Heart left ventricle (tissue), 16 donors: ENCODE data around the gene RINL. TPM values are rescaled to one million over a fixed set of nuclear protein-coding genes. Genes with fewer than 3 reads are reported as not detected.

Experiments
- ATAC-seq, 4 donors: fragments of 200-7000 bp; cut with Tn5 transposase; one replicate each; pipeline ENCODE4 v1.9.1; 2020 to 2022; ENCODE audit warnings: moderate library complexity in 4 of 4, mild to moderate bottlenecking in 3 of 4, moderate number of reproducible peaks in 1 of 4
- DNase-seq, 5 donors: peaks; one replicate each; pipeline ENCODE4 v3.0.0-alpha.2; 2020
- H3K27ac ChIP-seq, 12 donors: fragments of 200-600 bp; sonication (generic) in 4 of 12; one replicate each; pipeline versions ENCODE4 v1.5.0 to v1.8.0; 2016 to 2022; ENCODE audit warnings: mild to moderate bottlenecking in 2 of 12
- H3K27me3 ChIP-seq, 9 donors: fragments of 200-600 bp; sonication (generic) in 2 of 9; one replicate each; pipeline versions ENCODE4 v1.5.1 to v1.8.0; 2016 to 2022; ENCODE audit warnings: mild to moderate bottlenecking in 3 of 9
- H3K36me3 ChIP-seq, 9 donors: fragments of 200-600 bp; sonication (generic) in 2 of 9; one replicate each; pipeline versions ENCODE4 v1.5.0 to v1.8.0; 2018 to 2022; ENCODE audit warnings: mild to moderate bottlenecking in 2 of 9
- H3K4me1 ChIP-seq, 12 donors: fragments of 200-600 bp; sonication (generic) in 4 of 12; one replicate each; pipeline versions ENCODE4 v1.5.0 to v1.8.0; 2016 to 2022; ENCODE audit warnings: mild to moderate bottlenecking in 3 of 12
- H3K4me3 ChIP-seq, 12 donors: fragments of 200-600 bp; sonication (generic) in 4 of 12; one replicate each; pipeline versions ENCODE4 v1.5.0 to v1.8.0; 2017 to 2022; ENCODE audit warnings: mild to moderate bottlenecking in 9 of 12, moderate library complexity in 4 of 12
- H3K9me3 ChIP-seq, 12 donors: fragments of 200-600 bp; sonication (generic) in 4 of 12; one replicate each; pipeline versions ENCODE4 v1.5.0 to v1.8.0; 2016 to 2022; ENCODE audit warnings: mild to moderate bottlenecking in 1 of 12
- POLR2A ChIP-seq, 2 donors: fragments of 450-650 bp; IDR thresholded peaks; one replicate each; pipeline ENCODE4 v1.6.1; 2017; ENCODE audit warnings: antibody characterized with exemption in 2 of 2, mild to moderate bottlenecking in 2 of 2, moderate library complexity in 2 of 2
- WGBS, 4 donors: extraction: QIAGEN DNeasy Blood & Tissue Kit in 2 of 4; methylation state at CpG; one replicate each; pipeline versions ENCODE4 v1.1.5 to v1.1.7; 2013 to 2018; 5-methylcytosine and 5-hydroxymethylcytosine counted together
- intact Hi-C, 10 donors: fragments of 100-400 bp; cut with DNase I; formaldehyde crosslinking; loops; one replicate each; pipeline versions ENCODE4 v1.11.1 to v1.14.2; 2022
- polyA plus RNA-seq, 2 donors: library from polyadenylated mRNA; stranded (reverse); fragments of 200-250 nt; gene quantifications; one replicate each; pipeline ENCODE4 v1.2.3, GENCODE V29; 2013
- total RNA-seq, 9 donors: library from RNA; depleted of rRNA in 2 of 9; stranded (reverse); fragments of >200 nt in 2 of 9; fragmentation: NEBNext Ultra II Directional in 3 of 9; extraction: Animal tissue kit (Norgen Biotek cat#: 25700) in 3 of 9; gene quantifications; one replicate each; pipeline versions ENCODE4 v1.1.0 to v1.2.4, GENCODE V29; 2016 to 2023
- TF ChIP-seq, protein P1 (sequence below), 12 donors: fragments of 200-600 bp; sonication (generic) in 4 of 12; IDR thresholded peaks; one replicate each; pipeline versions ENCODE4 v1.5.0 to v1.8.0; 2018 to 2022; ENCODE audit warnings: antibody characterized with exemption in 12 of 12, mild to moderate bottlenecking in 5 of 12
- donor health status: ischemic (EF 13 %, LVEDD 7.1; RV severe dilation, severe dysfunction).
- donor health status: healthy with polysubstance abuse.
- donor health status: DM: no; HTN: yes; CAD: no.
- donor health status: DM: no; HTN: no; CAD: no.
- donor health status: ischemic (EF 25% LVEDD 6.9; RV normal size, moderate dysfunction).
- donor health status: ischemic (EF 25% LVEDD 5.7; RV mildly dilated, moderate dysfunction).
- donor health status: healthy.
- donor health status: DM: yes; HTN: yes; CAD: no.
- donor health status: ischemic (EF 35%, LVEDD 5.7; RV mildly dilated, moderate dysfunction).
- donor health status: nonischemic (EF 11% LVEDD 7.7; RV severe dilation, severe dysfunction).
- donor health status: DM: yes; HTN: yes; CAD: no.
- donor health status: PGD.
- donor health status: ischemic (EF 29% LVEDD 5.4; RV normal size, mild dysfunction).
- donor health status: nonischemic (EF 23%, LVEDD 6.1; RV moderate dilation, normal function).

The RINL gene
- total and polyA plus RNA-seq, 11 donors = 1.6 to 11.3 (median 4.3) TPM

DNA sequence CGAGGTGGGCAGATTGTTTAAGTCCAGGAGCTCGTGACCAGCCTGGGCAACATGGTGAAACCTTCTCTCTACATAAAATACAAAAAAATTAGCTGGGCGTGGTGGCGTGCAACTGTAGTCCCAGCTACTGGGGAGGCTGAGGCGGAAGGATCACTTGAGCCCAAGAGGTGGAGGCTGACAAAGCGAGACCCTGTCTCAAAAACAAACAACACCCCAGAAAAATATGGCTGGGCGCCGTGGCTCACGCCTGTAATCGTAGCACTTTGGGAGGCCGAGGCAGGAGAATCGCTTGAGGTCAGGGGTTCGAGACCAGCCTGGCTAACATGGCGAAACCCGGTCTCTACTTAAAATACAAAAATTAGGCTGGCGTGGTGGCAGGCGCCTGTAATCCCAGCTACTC lies 24.9 kb downstream of the RINL start:
- Histone ChIP-seq H3K27ac (peak overlapping the region in 4 of 12 donors; percentile 99 to 100 (median 100)), H3K27me3 (no peaks in the 10 kb centered on the region), H3K9me3 (no peaks in the 10 kb centered on the region), H3K4me1 (peaks cover 6 to 39% (median 22%) of the 10 kb centered on the region in 12 donors), H3K36me3 (peaks cover 0 to 3% (median 0%) of the 10 kb centered on the region in 9 donors), H3K4me3 (peak overlapping the region in 8 of 12 donors; percentile 61 to 100 (median 95))
- no peak for TF ChIP-seq POLR2A (IDR thresholded peaks at IDR 0.05)
- DNase-seq (no peak), ATAC-seq (no peak)
- 89 to 94% (median 91%) methylated on average over 17 of the region's 17 CpGs for WGBS, 4 donors
- intact Hi-C loops = loop anchor here in 5 of 10 donors (5.0 kb wide), 7 partner anchors 44 to 311 kb away; partner anchors contain the start of genes ACTN4 (in 2 of the 5), NFKBIB (in 2 of the 5), SIRT2 (in 2 of the 5) and MRPS12 (in 1 of the 5)

DNA sequence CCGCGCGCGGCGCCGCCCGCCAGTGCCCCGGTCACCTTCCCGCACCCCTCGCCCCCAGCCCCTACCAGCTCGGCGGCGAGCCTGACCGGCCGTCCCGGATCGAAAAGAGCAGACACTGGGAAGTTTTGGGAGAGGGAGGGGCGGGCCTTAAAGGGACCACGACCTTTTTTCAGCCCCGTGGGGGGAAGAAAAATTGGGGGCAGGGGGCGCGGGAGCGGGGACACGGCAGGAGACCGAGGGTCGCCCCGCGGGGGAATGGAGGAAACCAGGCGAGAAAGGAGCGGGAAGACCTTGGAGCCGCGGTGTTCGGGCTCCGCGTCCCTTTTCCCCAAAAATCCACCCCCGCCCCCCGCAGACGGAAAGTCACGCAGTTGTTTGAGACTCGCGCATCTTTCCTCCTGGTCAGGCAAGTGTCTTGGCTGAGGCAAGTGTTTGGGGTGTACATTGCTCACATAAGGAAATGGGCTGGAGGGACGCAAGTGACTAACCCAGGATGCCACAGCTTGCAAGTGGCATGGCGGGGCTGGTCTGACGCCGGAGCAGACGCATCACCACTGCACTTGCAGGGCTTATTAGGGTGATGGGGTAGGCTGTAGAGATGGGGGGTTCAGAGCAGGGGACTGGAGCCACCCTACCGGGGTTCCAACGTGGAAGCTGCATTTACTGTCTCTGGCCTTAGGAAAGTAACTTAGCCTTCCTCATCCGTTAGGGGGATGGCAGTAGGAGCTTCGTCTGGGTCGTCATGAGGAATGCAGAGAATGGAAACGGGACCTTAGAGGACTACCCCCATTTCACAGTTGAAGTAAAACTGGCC lies 25.6 kb downstream of the RINL start:
- DNase-seq (peak; percentile 67 to 79 (median 72)), ATAC-seq (no peak)
- Histone ChIP-seq H3K27ac (peak overlapping the region; percentile 94 to 100 (median 99)), H3K4me1 (peaks cover 9 to 42% (median 30%) of the 10 kb centered on the region in 12 donors), H3K9me3 (no peaks in the 10 kb centered on the region), H3K36me3 (peaks cover 0 to 11% (median 4%) of the 10 kb centered on the region in 9 donors), H3K27me3 (no peaks in the 10 kb centered on the region), H3K4me3 (peak overlapping the region; percentile 61 to 100 (median 90))
- TF ChIP-seq, protein P1, sequence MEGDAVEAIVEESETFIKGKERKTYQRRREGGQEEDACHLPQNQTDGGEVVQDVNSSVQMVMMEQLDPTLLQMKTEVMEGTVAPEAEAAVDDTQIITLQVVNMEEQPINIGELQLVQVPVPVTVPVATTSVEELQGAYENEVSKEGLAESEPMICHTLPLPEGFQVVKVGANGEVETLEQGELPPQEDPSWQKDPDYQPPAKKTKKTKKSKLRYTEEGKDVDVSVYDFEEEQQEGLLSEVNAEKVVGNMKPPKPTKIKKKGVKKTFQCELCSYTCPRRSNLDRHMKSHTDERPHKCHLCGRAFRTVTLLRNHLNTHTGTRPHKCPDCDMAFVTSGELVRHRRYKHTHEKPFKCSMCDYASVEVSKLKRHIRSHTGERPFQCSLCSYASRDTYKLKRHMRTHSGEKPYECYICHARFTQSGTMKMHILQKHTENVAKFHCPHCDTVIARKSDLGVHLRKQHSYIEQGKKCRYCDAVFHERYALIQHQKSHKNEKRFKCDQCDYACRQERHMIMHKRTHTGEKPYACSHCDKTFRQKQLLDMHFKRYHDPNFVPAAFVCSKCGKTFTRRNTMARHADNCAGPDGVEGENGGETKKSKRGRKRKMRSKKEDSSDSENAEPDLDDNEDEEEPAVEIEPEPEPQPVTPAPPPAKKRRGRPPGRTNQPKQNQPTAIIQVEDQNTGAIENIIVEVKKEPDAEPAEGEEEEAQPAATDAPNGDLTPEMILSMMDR (IDR thresholded peaks at IDR 0.05) = no peak
- no peak for TF ChIP-seq POLR2A (IDR thresholded peaks at IDR 0.05)
- WGBS, 4 donors = 1 to 2% (median 1%) methylated on average over 44 to 52 of the region's 52 CpGs
- intact Hi-C loops = loop anchor here in 5 of 10 donors (5.0 kb wide), 7 partner anchors 45 to 310 kb away; partner anchors contain the start of genes ACTN4 (in 2 of the 5), NFKBIB (in 2 of the 5), SIRT2 (in 2 of the 5) and MRPS12 (in 1 of the 5)

DNA sequence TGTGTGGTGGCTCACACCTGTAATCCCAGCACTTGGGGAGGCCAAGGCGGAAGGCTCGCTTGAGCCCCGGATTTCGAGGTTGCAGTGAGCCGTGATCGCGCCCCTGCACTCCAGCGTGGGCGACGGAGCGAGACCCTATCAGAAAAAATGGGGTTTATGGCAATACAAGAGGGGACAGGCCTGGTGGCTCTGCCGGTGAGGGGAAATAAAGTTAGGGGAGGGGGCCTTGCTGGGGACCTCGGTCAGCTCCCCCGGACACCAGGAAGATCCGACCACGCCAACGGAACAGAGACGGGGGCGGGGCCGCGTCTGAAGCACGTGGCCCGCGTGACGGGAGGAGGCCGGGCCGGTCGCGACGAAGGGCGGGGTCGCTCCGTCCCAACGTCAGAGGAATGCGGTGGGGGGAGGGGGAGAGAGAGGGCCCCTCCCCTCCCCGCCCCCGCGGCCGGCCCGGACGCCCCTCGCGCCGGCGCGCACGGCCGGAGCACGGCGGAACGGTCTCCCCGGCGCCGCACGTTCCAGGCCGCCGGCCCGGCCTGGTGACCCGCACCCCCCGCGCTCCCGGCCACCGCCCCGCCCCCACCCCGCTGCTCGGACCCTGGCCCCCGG lies 26.3 kb downstream of the RINL start:
- Histone ChIP-seq H3K9me3 (no peaks in the 10 kb centered on the region), H3K4me3 (peak overlapping the region; percentile 18 to 100 (median 90)), H3K27ac (peak overlapping the region; percentile 94 to 100 (median 99)), H3K27me3 (no peaks in the 10 kb centered on the region), H3K36me3 (peaks cover 0 to 18% (median 11%) of the 10 kb centered on the region in 9 donors), H3K4me1 (peaks cover 9 to 45% (median 36%) of the 10 kb centered on the region in 12 donors)
- DNase-seq (peak; percentile 95 to 97 (median 96)), ATAC-seq (peak; percentile 13 to 63 (median 62))
- TF ChIP-seq, protein P1 (IDR thresholded peaks at IDR 0.05) = no peak
- peak; percentile 21 to 67 for TF ChIP-seq POLR2A (IDR thresholded peaks at IDR 0.05)
- intact Hi-C loops = loop anchor here in 6 of 10 donors (2.0 to 5.0 kb wide), 8 partner anchors 46 to 309 kb away; partner anchors contain the start of genes NFKBIB (in 4 of the 6), SIRT2 (in 4 of the 6), ACTN4 (in 2 of the 6) and MRPS12 (in 1 of the 6)
- WGBS, 4 donors = 1 to 2% (median 1%) methylated on average over 36 to 67 of the region's 67 CpGs

DNA sequence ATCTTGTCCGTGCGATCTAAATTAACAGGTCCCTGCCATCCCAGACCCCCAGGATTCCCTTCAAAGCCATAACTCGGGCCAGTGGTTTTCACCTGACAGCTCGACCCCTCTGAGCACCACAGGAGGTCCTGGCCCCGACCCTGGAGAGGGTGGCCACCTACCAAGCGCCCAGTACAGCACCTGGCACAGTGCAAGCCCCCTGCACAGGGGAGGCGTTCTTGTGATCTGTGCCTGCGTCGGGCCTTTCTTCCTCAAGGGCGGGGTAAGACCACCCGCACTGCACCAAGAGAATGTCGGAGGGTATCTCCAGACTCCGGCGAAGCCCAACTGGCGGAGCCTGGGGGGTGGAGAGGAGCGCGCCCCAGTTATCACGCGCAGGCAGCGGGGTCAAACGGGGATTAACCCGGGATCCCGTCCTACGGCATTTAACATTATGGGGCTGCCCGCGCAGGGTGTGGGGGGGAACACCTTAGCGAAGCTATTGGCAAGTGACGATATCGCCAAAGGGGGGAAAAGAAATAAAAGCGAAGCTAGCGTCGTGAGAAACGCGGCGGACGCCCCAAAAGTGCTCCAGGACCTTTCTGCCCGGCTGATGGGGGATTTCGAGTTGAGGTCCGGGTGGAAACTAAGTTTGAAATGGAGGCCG lies 27.0 kb downstream of the RINL start:
- DNase-seq (peak in 4 of 5 donors; percentile 44 to 77 (median 49)), ATAC-seq (no peak)
- H3K9me3 ChIP-seq = no peaks in the 10 kb centered on the region
- no peak for TF ChIP-seq POLR2A (IDR thresholded peaks at IDR 0.05)
- TF ChIP-seq, protein P1 (IDR thresholded peaks at IDR 0.05) = peak in 1 of 12 donors; percentile 2
- peak overlapping the region; percentile 94 to 100 (median 99) for H3K27ac ChIP-seq
- H3K36me3 ChIP-seq = peaks cover 0 to 24% (median 17%) of the 10 kb centered on the region in 9 donors
- intact Hi-C loops = loop anchor here in 6 of 10 donors (1.0 to 5.0 kb wide), 9 partner anchors 46 to 309 kb away; partner anchors contain the start of genes NFKBIB (in 5 of the 6), SIRT2 (in 5 of the 6), ACTN4 (in 2 of the 6) and MRPS12 (in 1 of the 6)
- peak overlapping the region; percentile 18 to 100 (median 90) for H3K4me3 ChIP-seq
- WGBS, 4 donors = 2 to 4% (median 3%) methylated on average over 25 to 40 of the region's 40 CpGs
- no peaks in the 10 kb centered on the region for H3K27me3 ChIP-seq
- peaks cover 9 to 48% (median 39%) of the 10 kb centered on the region in 12 donors for H3K4me1 ChIP-seq
